Measurements from ENCODE around the gene DGKE. TPM values are rescaled to one million over a fixed set of nuclear protein-coding genes. Genes with fewer than 3 reads are reported as not detected.
A peak's percentile ranks its signal among the peaks of the same experiment; 100 is the strongest.

The DGKE gene
- polyA plus RNA-seq, 1 donor from 2014 or later, result 6.2 TPM

DNA sequence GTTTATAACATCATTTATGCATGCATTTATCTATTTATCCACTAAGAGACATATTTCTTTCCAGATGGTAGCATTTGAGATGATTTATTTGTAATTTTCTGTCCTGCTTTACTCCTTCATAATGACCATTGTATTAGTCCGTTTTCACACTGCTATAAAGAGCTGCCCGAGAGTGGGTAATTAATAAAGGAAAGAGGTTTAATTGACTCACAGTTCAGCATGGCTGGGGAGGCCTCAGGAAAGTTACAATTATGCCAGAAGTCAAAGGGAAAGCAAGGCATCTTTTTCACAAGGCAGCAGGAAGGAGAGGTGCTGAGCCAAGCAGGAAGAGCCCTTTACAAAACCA lies 51.3 kb downstream of the DGKE start:
- Mint-ChIP-seq H3K4me3 (no peak overlapping the region), H3K36me3 (peaks cover 13% of the 10 kb centered on the region), H3K27ac (peak overlapping the region in 1 of 3 donors; percentile 20)

DNA sequence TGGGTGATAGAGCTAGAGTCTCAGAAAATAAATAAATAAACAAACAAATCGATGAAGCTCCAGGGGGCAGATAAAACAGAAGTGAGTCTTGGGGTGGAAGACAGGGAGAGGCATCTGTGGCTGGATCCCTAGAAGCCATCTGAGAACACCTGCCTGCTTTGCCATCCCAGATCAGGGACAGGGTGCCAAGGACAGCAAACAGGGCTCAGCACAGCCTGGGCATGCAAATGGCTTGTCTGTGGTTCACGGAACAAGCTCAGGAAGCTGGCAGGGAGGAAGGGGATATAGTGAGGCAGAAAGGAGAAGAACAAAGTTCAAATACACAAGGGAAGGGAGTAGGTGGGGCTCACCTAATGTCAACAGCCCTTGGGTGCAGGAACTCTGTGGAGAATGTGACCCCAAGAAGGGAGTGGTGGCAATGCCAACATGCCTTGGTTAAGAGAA lies 52.4 kb downstream of the DGKE start:
- Mint-ChIP-seq H3K36me3 (peaks cover 17% of the 10 kb centered on the region), H3K4me3 (no peak overlapping the region), H3K9me3 (peaks cover 0 to 11% (median 0%) of the 10 kb centered on the region in 3 donors), H3K4me1 (no peaks in the 10 kb centered on the region), H3K27ac (no peak overlapping the region), H3K27me3 (no peaks in the 10 kb centered on the region)

More for the DNA sequence above, 51.3 kb downstream of the DGKE start:
- Mint-ChIP-seq H3K27me3 (no peaks in the 10 kb centered on the region), H3K4me1 (peaks cover 0 to 2% (median under 1%) of the 10 kb centered on the region in 3 donors), H3K9me3 (peaks cover 0 to 11% (median 0%) of the 10 kb centered on the region in 3 donors)

DNA sequence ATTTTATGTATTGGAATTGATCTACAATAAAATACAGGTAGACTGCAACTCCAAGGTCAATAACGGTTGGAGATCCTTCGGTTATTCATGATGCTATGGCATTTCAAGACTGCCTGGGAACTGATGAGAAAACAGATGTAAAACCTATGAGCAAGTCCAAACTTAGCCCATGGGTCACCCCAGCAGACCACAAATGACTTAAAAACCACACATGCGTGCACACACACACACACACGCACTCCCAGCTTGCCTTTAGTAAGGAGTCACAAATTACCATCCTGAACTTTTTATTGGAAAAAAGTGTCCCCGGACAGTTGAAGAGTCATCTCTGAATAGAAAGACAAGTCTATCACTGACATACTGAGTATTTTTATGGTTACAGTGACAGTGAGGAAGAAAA lies 53.2 kb downstream of the DGKE start:
- peaks cover 17% of the 10 kb centered on the region for H3K36me3 Mint-ChIP-seq
- H3K9me3 Mint-ChIP-seq, result peaks cover 0 to 11% (median 0%) of the 10 kb centered on the region in 3 donors
- peaks cover 0 to under 1% (median 0%) of the 10 kb centered on the region in 3 donors for H3K4me1 Mint-ChIP-seq
- H3K4me3 Mint-ChIP-seq, result no peak overlapping the region
- no peak overlapping the region for H3K27ac Mint-ChIP-seq
- H3K27me3 Mint-ChIP-seq, result no peaks in the 10 kb centered on the region

DNA sequence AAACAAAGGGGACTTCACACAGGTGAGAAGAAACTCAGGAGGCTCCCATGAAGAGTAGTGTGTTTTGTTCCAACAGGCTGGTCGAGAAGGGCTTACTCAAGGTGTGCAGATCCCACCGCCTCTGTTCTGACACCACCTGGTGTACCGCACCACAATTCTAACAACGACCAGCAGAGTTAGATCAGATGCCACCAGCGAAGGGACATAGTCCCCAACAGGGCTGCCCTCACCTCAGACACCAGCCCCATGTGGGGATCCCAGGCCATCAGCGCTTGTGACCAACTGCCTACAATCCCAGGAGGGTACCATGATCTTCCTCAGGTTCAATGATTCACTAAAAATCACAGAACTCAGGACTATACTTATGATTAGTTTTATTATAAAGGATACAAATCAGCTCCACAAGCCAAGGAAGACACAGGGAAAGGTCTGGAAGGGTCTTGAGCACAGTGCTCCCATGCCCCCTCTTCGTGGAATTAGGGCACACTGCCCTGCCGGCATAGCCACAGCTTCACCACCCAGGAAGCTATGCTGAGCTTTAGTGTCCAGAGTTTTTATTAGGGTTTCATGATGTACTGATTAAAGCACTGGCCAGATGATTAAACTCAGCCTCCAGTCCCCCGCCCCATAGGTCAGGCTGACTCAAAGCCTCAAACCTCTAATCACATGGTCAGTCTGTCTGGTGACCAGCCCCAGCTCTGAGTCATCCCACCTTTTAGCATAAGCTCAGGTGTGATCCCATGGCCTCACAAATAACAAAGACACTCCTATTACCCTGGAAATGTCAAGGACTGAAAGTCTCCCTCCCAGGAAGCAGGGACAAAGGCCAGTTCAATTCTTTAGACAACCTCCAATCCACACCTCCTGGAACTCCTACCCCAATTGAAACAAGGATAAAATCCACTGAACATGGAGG lies 53.9 kb downstream of the DGKE start:
- H3K27ac Mint-ChIP-seq, result no peak overlapping the region
- H3K36me3 Mint-ChIP-seq, result peaks cover 19% of the 10 kb centered on the region
- peaks cover 0 to 11% (median 0%) of the 10 kb centered on the region in 3 donors for H3K9me3 Mint-ChIP-seq
- H3K27me3 Mint-ChIP-seq, result no peaks in the 10 kb centered on the region
- H3K4me1 Mint-ChIP-seq, result peaks cover 0 to 7% (median 2%) of the 10 kb centered on the region in 3 donors
- H3K4me3 Mint-ChIP-seq, result no peak overlapping the region

DNA sequence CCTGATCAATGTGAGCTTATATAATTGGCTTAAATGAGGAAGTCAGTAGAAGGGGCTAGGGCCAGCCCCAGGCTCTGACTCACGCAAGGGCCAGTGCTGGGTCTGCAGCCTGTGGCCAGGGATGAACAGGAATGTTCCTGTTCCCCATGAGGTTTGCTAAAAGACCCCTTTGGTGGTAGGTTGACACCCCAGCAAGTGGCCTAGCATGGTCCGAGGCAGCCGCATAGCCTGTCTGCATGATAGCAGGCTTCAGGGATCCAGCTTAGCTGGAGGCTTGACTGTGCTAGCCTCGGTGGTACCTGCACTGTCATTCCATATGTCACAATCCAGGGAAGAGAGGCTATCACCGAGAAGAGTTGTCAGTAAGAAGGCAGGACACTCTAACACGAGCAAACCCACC lies 56.4 kb downstream of the DGKE start:
- peaks cover 22% of the 10 kb centered on the region for H3K36me3 Mint-ChIP-seq
- H3K4me3 Mint-ChIP-seq, result no peak overlapping the region
- H3K9me3 Mint-ChIP-seq, result peaks cover 0 to 11% (median 0%) of the 10 kb centered on the region in 3 donors
- no peak overlapping the region for H3K27ac Mint-ChIP-seq
- H3K27me3 Mint-ChIP-seq, result no peaks in the 10 kb centered on the region
- H3K4me1 Mint-ChIP-seq, result peaks cover 0 to 9% (median 2%) of the 10 kb centered on the region in 3 donors

DNA sequence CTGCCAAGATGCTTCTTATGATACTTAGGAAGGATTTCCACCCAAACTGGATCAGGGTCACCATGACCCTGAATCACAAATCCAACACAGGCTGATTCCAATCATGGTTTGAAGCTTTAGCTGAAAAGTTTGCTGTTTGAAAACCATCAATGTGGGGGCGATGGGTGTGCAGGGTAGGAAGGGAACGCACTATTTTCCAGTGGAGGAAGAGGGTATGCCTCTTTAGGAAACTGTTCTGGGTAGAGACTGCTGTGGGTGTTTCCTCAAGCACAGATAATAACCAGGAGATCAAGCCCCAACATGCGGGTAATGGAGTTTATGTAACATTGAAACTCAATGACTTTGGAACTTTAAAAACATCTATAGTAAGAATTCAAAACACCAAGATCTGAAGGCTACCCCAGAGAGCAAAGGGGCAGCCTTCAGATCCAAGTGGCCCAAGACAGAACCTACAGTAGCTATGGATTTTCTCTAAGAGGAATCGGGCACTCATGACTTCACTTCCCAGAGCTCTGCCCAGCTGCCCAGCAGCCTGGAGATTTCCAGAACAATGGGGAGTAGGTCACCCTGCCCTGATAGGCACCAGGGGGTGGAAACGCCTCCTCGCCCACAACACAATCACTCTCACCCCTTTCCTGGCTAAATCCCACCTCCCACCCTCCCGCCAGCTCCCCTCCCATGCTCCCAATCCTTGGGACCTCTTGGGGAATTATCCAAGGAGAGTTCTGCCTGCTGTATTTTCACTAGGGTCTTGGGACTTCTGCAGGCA lies 57.1 kb downstream of the DGKE start:
- H3K9me3 Mint-ChIP-seq, result peaks cover 0 to 11% (median 0%) of the 10 kb centered on the region in 3 donors
- H3K4me1 Mint-ChIP-seq, result peaks cover 0 to 10% (median 3%) of the 10 kb centered on the region in 3 donors
- H3K27ac Mint-ChIP-seq, result no peak overlapping the region
- H3K27me3 Mint-ChIP-seq, result no peaks in the 10 kb centered on the region
- H3K4me3 Mint-ChIP-seq, result no peak overlapping the region
- H3K36me3 Mint-ChIP-seq, result peaks cover 22% of the 10 kb centered on the region

DNA sequence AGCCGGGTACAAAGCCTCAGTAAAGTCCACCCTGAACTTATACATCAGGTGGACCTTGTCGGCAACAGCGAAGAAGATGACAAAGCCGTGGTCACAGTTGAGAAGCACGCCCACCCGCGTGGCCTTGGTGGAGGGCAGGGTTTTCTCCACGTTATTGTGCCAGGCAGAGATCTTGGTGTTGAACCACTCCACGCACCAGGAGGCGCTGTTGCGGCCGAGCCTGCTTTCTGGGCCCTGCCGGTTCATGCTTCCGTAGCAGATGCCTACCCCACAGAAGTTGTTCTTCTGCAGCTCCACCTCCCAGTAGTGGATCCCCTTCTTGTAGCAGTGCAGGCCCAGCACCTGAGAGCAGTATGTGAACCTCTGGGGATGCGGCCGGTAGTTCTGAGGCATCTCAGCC lies 57.8 kb downstream of the DGKE start:
- peaks cover 0 to 15% (median 4%) of the 10 kb centered on the region in 3 donors for H3K4me1 Mint-ChIP-seq
- H3K9me3 Mint-ChIP-seq, result peaks cover 0 to 11% (median 0%) of the 10 kb centered on the region in 3 donors
- no peaks in the 10 kb centered on the region for H3K27me3 Mint-ChIP-seq
- no peak overlapping the region for H3K4me3 Mint-ChIP-seq
- no peak overlapping the region for H3K27ac Mint-ChIP-seq
- H3K36me3 Mint-ChIP-seq, result peaks cover 22% of the 10 kb centered on the region

DNA sequence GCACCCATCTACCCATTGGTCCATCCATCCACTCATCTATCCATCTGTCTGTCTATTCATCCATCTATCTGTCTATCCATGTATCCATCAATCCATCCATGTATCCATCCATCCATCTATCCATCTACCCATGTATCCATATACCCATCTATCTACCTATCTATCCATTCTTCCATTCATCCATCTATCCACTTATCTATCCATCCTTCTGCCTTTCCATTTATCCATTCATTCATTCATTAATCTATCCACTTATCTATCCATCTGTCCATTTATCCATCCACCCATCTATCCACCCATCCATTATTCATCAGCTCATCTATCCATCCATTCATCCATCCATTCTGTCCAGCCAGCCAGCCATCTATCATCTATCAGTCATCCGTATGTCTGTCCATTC lies 58.4 kb downstream of the DGKE start:
- peaks cover 0 to 11% (median 0%) of the 10 kb centered on the region in 3 donors for H3K9me3 Mint-ChIP-seq
- no peaks in the 10 kb centered on the region for H3K27me3 Mint-ChIP-seq
- peaks cover under 1 to 19% (median 7%) of the 10 kb centered on the region in 3 donors for H3K4me1 Mint-ChIP-seq
- H3K36me3 Mint-ChIP-seq, result peaks cover 19% of the 10 kb centered on the region
- peak overlapping the region in 1 of 3 donors; percentile 11 for H3K27ac Mint-ChIP-seq
- H3K4me3 Mint-ChIP-seq, result no peak overlapping the region

DNA sequence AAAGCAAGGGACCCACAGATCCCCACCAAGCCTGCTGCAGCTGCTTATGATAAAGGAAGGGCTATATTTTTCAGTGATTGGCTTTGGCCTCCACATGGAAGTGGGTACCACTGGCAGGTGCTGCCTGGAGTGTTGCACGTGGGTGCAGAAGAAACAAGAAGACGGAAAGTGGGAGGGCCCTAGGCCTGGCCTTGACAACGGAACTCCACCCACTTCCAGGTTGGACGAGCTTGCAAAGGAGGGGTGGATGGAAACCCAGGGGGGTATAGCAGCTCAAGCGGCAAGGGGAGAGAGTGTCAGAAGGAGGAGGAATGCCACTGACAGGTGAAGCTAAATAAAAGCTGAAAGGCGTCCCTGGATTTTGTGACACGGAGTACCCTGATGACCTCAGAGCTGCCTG lies 59.6 kb downstream of the DGKE start:
- H3K36me3 Mint-ChIP-seq, result peaks cover 10% of the 10 kb centered on the region
- H3K27ac Mint-ChIP-seq, result no peak overlapping the region
- H3K4me1 Mint-ChIP-seq, result peaks cover 13 to 31% (median 18%) of the 10 kb centered on the region in 3 donors
- H3K9me3 Mint-ChIP-seq, result peaks cover 0 to 5% (median 0%) of the 10 kb centered on the region in 3 donors
- H3K4me3 Mint-ChIP-seq, result no peak overlapping the region
- H3K27me3 Mint-ChIP-seq, result no peaks in the 10 kb centered on the region

DNA sequence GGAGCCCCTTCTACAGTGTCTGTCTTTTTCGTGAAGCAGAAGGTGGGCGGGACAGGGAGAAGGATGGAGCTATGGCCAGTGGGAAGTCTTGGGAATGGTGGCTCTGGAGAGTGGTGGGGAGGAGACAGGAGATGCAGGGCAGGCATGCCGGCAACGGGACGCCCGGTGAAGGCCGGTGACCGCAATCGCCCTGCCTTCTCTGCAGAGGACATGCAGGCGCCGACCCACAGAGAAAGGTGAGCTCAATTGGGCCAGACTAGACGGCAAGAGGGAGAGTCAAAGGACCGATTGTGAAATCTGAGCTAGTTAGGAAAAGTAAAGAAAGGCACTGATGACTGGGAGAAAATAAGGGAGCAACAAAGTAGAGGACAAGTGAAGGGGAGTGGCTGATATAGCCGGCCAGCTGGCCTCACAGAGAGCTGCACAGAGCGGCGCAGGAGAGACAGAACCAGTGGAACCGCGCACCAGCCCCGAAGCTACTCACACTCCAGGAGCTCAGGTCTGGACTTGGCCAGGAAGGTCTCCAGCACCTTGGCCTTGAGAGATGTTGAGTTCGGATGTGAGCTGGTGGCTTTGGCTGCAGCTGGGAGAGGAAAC lies 61.0 kb downstream of the DGKE start:
- Mint-ChIP-seq H3K27ac (no peak overlapping the region), H3K9me3 (no peaks in the 10 kb centered on the region), H3K4me1 (peaks cover 19 to 40% (median 23%) of the 10 kb centered on the region in 3 donors), H3K4me3 (no peak overlapping the region), H3K36me3 (peaks cover 11% of the 10 kb centered on the region), H3K27me3 (no peaks in the 10 kb centered on the region)

DNA sequence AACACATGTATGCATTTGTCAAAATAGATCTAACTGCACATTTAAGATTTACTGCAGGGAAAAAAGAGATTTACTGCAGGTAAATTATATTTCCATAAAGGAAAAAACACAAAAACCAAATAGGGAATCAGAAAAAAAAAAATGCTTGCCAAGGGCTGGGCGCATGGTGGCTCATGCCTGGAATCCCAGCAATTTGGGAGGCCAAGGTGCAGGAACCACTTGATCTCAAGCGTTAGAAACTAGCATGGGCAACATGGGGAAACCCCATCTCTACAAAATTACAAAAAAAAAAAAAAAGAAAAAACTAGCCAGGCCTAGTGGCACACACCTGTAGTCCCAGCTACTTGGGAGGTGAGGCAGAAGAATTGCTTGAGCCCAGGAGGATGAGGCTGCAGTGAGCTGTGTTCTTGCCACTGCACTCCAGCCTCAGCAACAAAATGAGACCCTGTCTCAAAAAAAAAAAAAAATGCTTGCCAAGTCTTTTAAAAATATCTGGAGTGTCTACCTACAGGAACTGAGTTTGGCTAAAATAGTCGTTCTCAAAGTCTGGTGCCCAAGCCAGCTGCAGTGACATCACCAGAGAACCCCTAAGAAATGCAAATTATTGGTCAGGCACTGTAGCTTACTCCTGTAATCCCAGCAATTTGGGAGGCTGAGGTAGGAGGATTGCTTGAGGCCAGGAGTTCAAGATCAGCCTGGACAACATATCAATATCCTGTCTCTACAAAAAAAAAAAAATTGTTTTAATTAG lies 62.4 kb downstream of the DGKE start:
- Mint-ChIP-seq H3K9me3 (no peaks in the 10 kb centered on the region), H3K4me3 (peak overlapping the region in 2 of 4 donors; percentile 69 to 79), H3K27ac (peak overlapping the region in 1 of 3 donors; percentile 73), H3K27me3 (no peaks in the 10 kb centered on the region), H3K36me3 (peaks cover 11% of the 10 kb centered on the region), H3K4me1 (peaks cover 19 to 45% (median 29%) of the 10 kb centered on the region in 3 donors)

DNA sequence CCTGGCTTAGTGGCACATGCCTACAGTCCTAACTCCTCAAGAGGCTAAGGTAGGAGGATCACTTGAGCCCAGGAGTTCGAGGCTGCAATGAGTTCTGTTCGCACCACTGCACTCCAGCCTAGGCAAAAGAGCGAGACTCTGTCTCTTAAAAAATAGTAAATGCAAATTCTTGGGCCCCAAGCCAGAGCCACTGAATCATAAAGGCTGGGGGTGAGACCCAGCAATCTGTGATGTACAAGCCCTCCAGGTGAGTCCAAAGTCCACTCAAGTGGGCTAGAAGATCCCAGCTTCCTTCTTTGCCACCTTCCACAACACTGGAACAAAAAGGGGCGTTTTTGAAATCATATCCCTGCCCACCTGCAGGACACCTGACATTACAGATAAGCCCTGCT lies 63.0 kb downstream of the DGKE start:
- H3K36me3 Mint-ChIP-seq, result peaks cover 11% of the 10 kb centered on the region
- H3K9me3 Mint-ChIP-seq, result no peaks in the 10 kb centered on the region
- peak overlapping the region in 2 of 4 donors; percentile 69 to 79 for H3K4me3 Mint-ChIP-seq
- no peaks in the 10 kb centered on the region for H3K27me3 Mint-ChIP-seq
- peaks cover 19 to 45% (median 29%) of the 10 kb centered on the region in 3 donors for H3K4me1 Mint-ChIP-seq
- no peak overlapping the region for H3K27ac Mint-ChIP-seq

DNA sequence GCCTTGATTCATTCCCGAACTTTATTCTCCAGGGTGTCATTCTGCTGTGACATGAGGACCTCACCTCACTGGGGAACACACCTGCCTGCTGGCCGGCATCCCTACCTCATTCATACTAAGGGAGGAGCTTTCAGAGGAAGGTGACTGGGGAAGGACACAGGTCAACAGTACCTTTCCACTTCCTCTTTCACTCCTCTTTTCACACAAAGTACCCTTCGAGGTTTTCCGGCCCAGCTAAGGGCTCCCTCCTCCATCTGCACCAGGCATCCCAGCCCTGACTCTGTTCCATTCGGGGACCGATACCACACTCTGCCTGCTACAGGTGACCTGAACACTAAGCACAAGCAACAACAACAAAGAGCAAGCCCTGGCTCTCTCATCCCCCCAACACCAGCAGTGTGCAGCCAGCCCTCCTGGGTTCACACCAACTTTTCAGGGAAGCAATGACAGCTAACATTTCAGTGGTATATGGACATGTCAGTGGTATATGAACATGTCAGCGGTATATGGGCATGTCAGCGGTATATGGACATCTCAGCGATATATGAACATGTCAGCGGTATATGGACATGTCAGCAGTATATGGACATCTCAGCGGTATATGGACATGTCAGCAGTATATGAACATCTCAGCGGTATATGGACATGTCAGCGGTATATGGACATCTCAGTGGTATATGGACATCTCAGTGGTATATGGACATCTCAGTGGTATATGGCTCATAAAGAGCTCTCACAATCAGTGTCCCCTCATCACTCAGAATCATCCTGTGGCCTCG lies 63.9 kb downstream of the DGKE start:
- Mint-ChIP-seq H3K27ac (peak overlapping the region in 1 of 3 donors; percentile 81), H3K36me3 (peaks cover 8% of the 10 kb centered on the region), H3K9me3 (no peaks in the 10 kb centered on the region), H3K27me3 (no peaks in the 10 kb centered on the region), H3K4me1 (peaks cover 19 to 38% (median 28%) of the 10 kb centered on the region in 3 donors), H3K4me3 (peak overlapping the region in 2 of 4 donors; percentile 71 to 79)

Measured in IgD-negative memory B cell (primary cell).